Adrenal gland (tissue), 12 donors: Measurements from ENCODE around the gene CADPS. TPM values are rescaled to one million over a fixed set of nuclear protein-coding genes. Genes with fewer than 3 reads are reported as not detected.

Experiments
- DNase-seq, 7 donors: peaks; one replicate each; pipeline ENCODE4 v3.0.0-alpha.2; 2019 to 2020
- H3K27ac ChIP-seq, 5 donors: fragments of 200-600 bp; sonication (generic) in 4 of 5; 1 replicate in 3 of 5; 2 replicates in 2 of 5; pipeline versions ENCODE4 v1.5.1 to v1.8.0; 2016 to 2020; ENCODE audit warnings: mild to moderate bottlenecking in 1 of 5
- H3K27me3 ChIP-seq: fragments of 200-600 bp; 2 replicates; pipeline ENCODE4 v1.8.0; 2021
- H3K36me3 ChIP-seq, 2 donors: fragments of 200-600 bp; replicated peaks in 1 of 2; 1 replicate in 1 of 2; 2 replicates in 1 of 2; pipeline versions ENCODE4 v1.5.1 to v1.8.0; 2018 to 2022
- H3K4me1 ChIP-seq, 2 donors: fragments of 200-600 bp; replicated peaks in 1 of 2; 1 replicate in 1 of 2; 2 replicates in 1 of 2; pipeline versions ENCODE4 v1.5.1 to v1.8.0; 2018 to 2021
- H3K4me3 ChIP-seq, 4 donors: fragments of 200-600 bp; sonication (generic) in 3 of 4; one replicate each; pipeline ENCODE4 v1.5.1; 2016 to 2018
- H3K9me3 ChIP-seq, 3 donors: fragments of 200-600 bp; sonication (generic) in 1 of 3; replicated peaks in 1 of 3; 1 replicate in 2 of 3; 2 replicates in 1 of 3; pipeline versions ENCODE4 v1.5.1 to v1.8.0; 2016 to 2021
- CTCF ChIP-seq, 6 experiments: fragments of 450-650 bp in 4 of 6; fragments of 200-600 bp in 2 of 6; sonication (generic) in 1 of 6; IDR thresholded peaks; 1 replicate in 5 of 6; 2 replicates in 1 of 6; pipeline versions ENCODE4 v1.5.1 to v1.8.0; 2016 to 2021; ENCODE audit warnings: antibody characterized with exemption in 6 of 6, mild to moderate bottlenecking in 2 of 6, moderate library complexity in 1 of 6
- POLR2A ChIP-seq, 2 donors: fragments of 450-650 bp; IDR thresholded peaks; one replicate each; pipeline ENCODE4 v1.6.1; 2017; ENCODE audit warnings: antibody characterized with exemption in 2 of 2, mild to moderate bottlenecking in 2 of 2, moderate library complexity in 1 of 2
- WGBS, 4 donors: extraction: QIAGEN DNeasy Blood & Tissue Kit in 2 of 4; methylation state at CpG; one replicate each; pipeline versions ENCODE4 v1.1.5 to v1.1.7; 2013 to 2017; 5-methylcytosine and 5-hydroxymethylcytosine counted together
- intact Hi-C, 2 donors: fragments of 100-400 bp; cut with DNase I; formaldehyde crosslinking; loops; one replicate each; pipeline versions ENCODE4 v1.14.1 to v1.15.0; 2022 to 2023
- polyA plus RNA-seq, 3 donors: library from polyadenylated mRNA; stranded (reverse); fragments of 200-250 nt in 2 of 3; fragments of 350-450 nt in 1 of 3; fragmentation: Illumina TruSeq in 1 of 3; extraction: RNeasy Lipid Tissue Mini Kit (QIAGEN cat#74804) in 1 of 3; gene quantifications; one replicate each; pipeline ENCODE4 v1.2.3, GENCODE V29; 2013 to 2014
- total RNA-seq, 9 donors: library from RNA; depleted of rRNA in 4 of 9; stranded (reverse); fragments of >200 nt in 4 of 9; fragments of 120-200 nt in 1 of 9; fragmentation: NEBNext Ultra II Directional in 1 of 9; extraction: Animal tissue kit (Norgen Biotek cat#: 25700) in 1 of 9; gene quantifications; one replicate each; pipeline versions ENCODE4 v1.1.0 to v1.2.4, GENCODE V29; 2013 to 2023
- donor health status: healthy with polysubstance abuse.
- donor health status: Bipolar disorder and iron deficiency.
- donor health status: DM: yes; HTN: yes; CAD: no.
- donor health status: DM: no; HTN: no; CAD: no.
- donor health status: DM: no; HTN: no; CAD: no.
- donor health status: DM: yes; HTN: yes; CAD: no.

CADPS gene
- total and polyA plus RNA-seq, 12 donors = 0.24 to 36.5 (median 11.2) TPM; not detected in 2

GRCh38 chr3:62727981-62728380, 147.2 kb downstream of the CADPS start:
- DNase-seq = no peak
- Histone ChIP-seq H3K4me3 (no peak overlapping the region), H3K4me1 (no peaks in the 10 kb centered on the region), H3K9me3 (no peaks in the 10 kb centered on the region), H3K27me3 (no peaks in the 10 kb centered on the region), H3K36me3 (no peaks in the 10 kb centered on the region), H3K27ac (no peak overlapping the region)
- intact Hi-C loops = no loop called here
- 62 to 73% (median 68%) methylated on average over 5 of the region's 5 CpGs for WGBS, 4 donors
- no peak for TF ChIP-seq POLR2A (IDR thresholded peaks at IDR 0.05)
- no peak for TF ChIP-seq CTCF (IDR thresholded peaks at IDR 0.05)

- DNase-seq = no peak
- Histone ChIP-seq H3K4me1 (no peaks in the 10 kb centered on the region), H3K9me3 (no peaks in the 10 kb centered on the region), H3K4me3 (no peak overlapping the region), H3K27me3 (no peaks in the 10 kb centered on the region), H3K36me3 (no peaks in the 10 kb centered on the region), H3K27ac (no peak overlapping the region)
- 48 to 89% (median 80%) methylated on average over 1 of the region's 1 CpG for WGBS, 4 donors
- intact Hi-C loops = no loop called here
- no peak for TF ChIP-seq POLR2A (IDR thresholded peaks at IDR 0.05)
- TF ChIP-seq CTCF (IDR thresholded peaks at IDR 0.05) = no peak
Measured at GRCh38 chr3:62727536-62727935, 147.7 kb downstream of the CADPS start.

GRCh38 chr3:62724503-62724902, 150.7 kb downstream of the CADPS start:
- DNase-seq = no peak
- H3K27ac ChIP-seq = no peak overlapping the region
- no peaks in the 10 kb centered on the region for H3K4me1 ChIP-seq
- intact Hi-C loops = no loop called here
- no peaks in the 10 kb centered on the region for H3K36me3 ChIP-seq
- no peak overlapping the region for H3K4me3 ChIP-seq
- no peaks in the 10 kb centered on the region for H3K9me3 ChIP-seq
- TF ChIP-seq CTCF (IDR thresholded peaks at IDR 0.05) = no peak
- no peak for TF ChIP-seq POLR2A (IDR thresholded peaks at IDR 0.05)
- no peaks in the 10 kb centered on the region for H3K27me3 ChIP-seq
- 75 to 83% (median 78%) methylated on average over 4 of the region's 4 CpGs for WGBS, 4 donors

GRCh38 chr3:62723914-62724217, 151.3 kb downstream of the CADPS start:
- Histone ChIP-seq H3K9me3 (no peaks in the 10 kb centered on the region), H3K36me3 (no peaks in the 10 kb centered on the region), H3K4me1 (no peaks in the 10 kb centered on the region), H3K27ac (no peak overlapping the region), H3K27me3 (no peaks in the 10 kb centered on the region), H3K4me3 (no peak overlapping the region)
- WGBS, 4 donors = 56 to 67% (median 59%) methylated on average over 1 of the region's 1 CpG
- intact Hi-C loops = no loop called here
- DNase-seq = no peak
- TF ChIP-seq CTCF (IDR thresholded peaks at IDR 0.05) = no peak
- TF ChIP-seq POLR2A (IDR thresholded peaks at IDR 0.05) = no peak
